Upper lobe of left lung (tissue), 4 donors: Measurements from ENCODE around the gene OR2T27.

Source experiments
- POLR2A ChIP-seq, 4 donors: fragments of 450-650 bp; IDR thresholded peaks; one replicate each; pipeline ENCODE4 v1.5.1; 2016 to 2017; ENCODE audit warnings: antibody characterized with exemption in 4 of 4, mild to moderate bottlenecking in 2 of 4
- TF ChIP-seq, protein P1 (sequence below), 6 experiments: fragments of 450-650 bp in 4 of 6; fragments of 200-600 bp in 2 of 6; sonication (generic) in 2 of 6; IDR thresholded peaks; one replicate each; pipeline ENCODE4 v1.5.1; 2016 to 2019; ENCODE audit warnings: antibody characterized with exemption in 6 of 6

DNA sequence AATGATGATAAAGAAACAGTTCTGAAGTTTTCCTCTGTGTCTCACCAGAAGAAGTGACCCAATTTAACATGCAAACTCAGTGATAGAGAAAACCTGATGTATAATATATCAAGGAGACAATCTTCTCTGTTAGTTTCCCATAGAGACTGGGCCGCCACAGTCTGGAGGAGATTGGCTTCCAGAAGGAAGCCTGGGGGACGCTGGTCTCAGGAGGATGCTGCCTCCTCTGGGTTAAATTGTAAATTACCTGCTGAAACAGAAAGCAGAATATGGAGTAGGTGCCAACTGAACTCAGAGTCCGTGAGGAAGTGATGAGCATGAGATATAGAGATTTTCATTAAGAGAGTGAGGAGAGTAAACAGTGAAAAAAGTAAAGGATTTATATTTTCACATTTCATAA lies 31.5 kb upstream of the OR2T27 start:
- TF ChIP-seq, protein P1, sequence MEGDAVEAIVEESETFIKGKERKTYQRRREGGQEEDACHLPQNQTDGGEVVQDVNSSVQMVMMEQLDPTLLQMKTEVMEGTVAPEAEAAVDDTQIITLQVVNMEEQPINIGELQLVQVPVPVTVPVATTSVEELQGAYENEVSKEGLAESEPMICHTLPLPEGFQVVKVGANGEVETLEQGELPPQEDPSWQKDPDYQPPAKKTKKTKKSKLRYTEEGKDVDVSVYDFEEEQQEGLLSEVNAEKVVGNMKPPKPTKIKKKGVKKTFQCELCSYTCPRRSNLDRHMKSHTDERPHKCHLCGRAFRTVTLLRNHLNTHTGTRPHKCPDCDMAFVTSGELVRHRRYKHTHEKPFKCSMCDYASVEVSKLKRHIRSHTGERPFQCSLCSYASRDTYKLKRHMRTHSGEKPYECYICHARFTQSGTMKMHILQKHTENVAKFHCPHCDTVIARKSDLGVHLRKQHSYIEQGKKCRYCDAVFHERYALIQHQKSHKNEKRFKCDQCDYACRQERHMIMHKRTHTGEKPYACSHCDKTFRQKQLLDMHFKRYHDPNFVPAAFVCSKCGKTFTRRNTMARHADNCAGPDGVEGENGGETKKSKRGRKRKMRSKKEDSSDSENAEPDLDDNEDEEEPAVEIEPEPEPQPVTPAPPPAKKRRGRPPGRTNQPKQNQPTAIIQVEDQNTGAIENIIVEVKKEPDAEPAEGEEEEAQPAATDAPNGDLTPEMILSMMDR (IDR thresholded peaks at IDR 0.05): no peak
- no peak for TF ChIP-seq POLR2A (IDR thresholded peaks at IDR 0.05)
